Tibial nerve (tissue), 4 donors: ENCODE measurements around the gene BIN2. TPM values are rescaled to one million over a fixed set of nuclear protein-coding genes. Genes with fewer than 3 reads are reported as not detected.

Source experiments
- DNase-seq, 2 donors: peaks; one replicate each; pipeline ENCODE4 v3.0.0-alpha.2; 2019; ENCODE audit warnings: low spot score in 2 of 2
- H3K27ac ChIP-seq, 4 donors: fragments of 200-600 bp; sonication (generic) in 3 of 4; one replicate each; pipeline ENCODE4 v1.5.1; 2017 to 2019; ENCODE audit warnings: mild to moderate bottlenecking in 1 of 4
- H3K27me3 ChIP-seq, 2 donors: fragments of 200-600 bp; sonication (generic) in 1 of 2; one replicate each; pipeline versions ENCODE4 v1.5.1 to v1.6.0; 2017 to 2019
- H3K36me3 ChIP-seq, 3 donors: fragments of 200-600 bp; sonication (generic); one replicate each; pipeline ENCODE4 v1.5.1; 2018 to 2019
- H3K4me1 ChIP-seq, 4 donors: fragments of 200-600 bp; sonication (generic) in 3 of 4; one replicate each; pipeline ENCODE4 v1.5.1; 2017 to 2019
- H3K4me3 ChIP-seq, 4 donors: fragments of 200-600 bp; sonication (generic) in 3 of 4; one replicate each; pipeline ENCODE4 v1.5.1; 2017 to 2019; ENCODE audit warnings: mild to moderate bottlenecking in 1 of 4, moderate library complexity in 1 of 4
- H3K9me3 ChIP-seq, 4 donors: fragments of 200-600 bp; sonication (generic) in 3 of 4; one replicate each; pipeline ENCODE4 v1.5.1; 2017 to 2019
- EP300 ChIP-seq, 2 donors: sonication (generic); formaldehyde crosslinking; IDR thresholded peaks; one replicate each; pipeline ENCODE4 v1.6.1; 2017; ENCODE audit warnings: antibody characterized with exemption in 2 of 2, mild to moderate bottlenecking in 1 of 2
- POLR2A ChIP-seq, 2 donors: fragments of 450-650 bp; IDR thresholded peaks; one replicate each; pipeline ENCODE4 v1.6.1; 2017; ENCODE audit warnings: antibody characterized with exemption in 2 of 2, mild to moderate bottlenecking in 2 of 2, moderate library complexity in 2 of 2
- whole genome bisulfite sequencing, 2 donors: methylation state at CpG; one replicate each; pipeline ENCODE4 v1.1.5; 2018; 5-methylcytosine and 5-hydroxymethylcytosine counted together
- total RNA-seq, 4 donors: library from RNA; depleted of rRNA; stranded (reverse); fragments of >200 nt; gene quantifications; one replicate each; pipeline ENCODE4 v1.1.0, GENCODE V29; 2016
- TF ChIP-seq, protein P1 (sequence below), 5 experiments: fragments of 200-600 bp in 3 of 5; fragments of 450-650 bp in 2 of 5; sonication (generic) in 3 of 5; IDR thresholded peaks; one replicate each; pipeline ENCODE4 v1.5.1; 2016 to 2019; ENCODE audit warnings: antibody characterized with exemption in 5 of 5, mild to moderate bottlenecking in 3 of 5, moderate library complexity in 2 of 5

Gene BIN2
- total RNA-seq, 4 donors from 2014 or later = 2.8 to 11.1 (median 4.3) TPM

- H3K27ac ChIP-seq = no peak overlapping the region
- TF ChIP-seq POLR2A (IDR thresholded peaks at IDR 0.05) = no peak
- TF ChIP-seq, protein P1, sequence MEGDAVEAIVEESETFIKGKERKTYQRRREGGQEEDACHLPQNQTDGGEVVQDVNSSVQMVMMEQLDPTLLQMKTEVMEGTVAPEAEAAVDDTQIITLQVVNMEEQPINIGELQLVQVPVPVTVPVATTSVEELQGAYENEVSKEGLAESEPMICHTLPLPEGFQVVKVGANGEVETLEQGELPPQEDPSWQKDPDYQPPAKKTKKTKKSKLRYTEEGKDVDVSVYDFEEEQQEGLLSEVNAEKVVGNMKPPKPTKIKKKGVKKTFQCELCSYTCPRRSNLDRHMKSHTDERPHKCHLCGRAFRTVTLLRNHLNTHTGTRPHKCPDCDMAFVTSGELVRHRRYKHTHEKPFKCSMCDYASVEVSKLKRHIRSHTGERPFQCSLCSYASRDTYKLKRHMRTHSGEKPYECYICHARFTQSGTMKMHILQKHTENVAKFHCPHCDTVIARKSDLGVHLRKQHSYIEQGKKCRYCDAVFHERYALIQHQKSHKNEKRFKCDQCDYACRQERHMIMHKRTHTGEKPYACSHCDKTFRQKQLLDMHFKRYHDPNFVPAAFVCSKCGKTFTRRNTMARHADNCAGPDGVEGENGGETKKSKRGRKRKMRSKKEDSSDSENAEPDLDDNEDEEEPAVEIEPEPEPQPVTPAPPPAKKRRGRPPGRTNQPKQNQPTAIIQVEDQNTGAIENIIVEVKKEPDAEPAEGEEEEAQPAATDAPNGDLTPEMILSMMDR (IDR thresholded peaks at IDR 0.05) = no peak
- no peak for TF ChIP-seq EP300 (IDR thresholded peaks at IDR 0.05)
- 97% methylated on average over 8 of the region's 8 CpGs for WGBS, 2 donors
Observed at GRCh38 chr12:51358496-51358895, 34.5 kb upstream of the BIN2 start.

GRCh38 chr12:51357374-51358047, 33.5 kb upstream of the BIN2 start:
- no peaks in the 10 kb centered on the region for H3K4me1 ChIP-seq
- H3K27me3 ChIP-seq = no peaks in the 10 kb centered on the region
- TF ChIP-seq POLR2A (IDR thresholded peaks at IDR 0.05) = no peak
- TF ChIP-seq EP300 (IDR thresholded peaks at IDR 0.05) = no peak
- TF ChIP-seq, protein P1 (IDR thresholded peaks at IDR 0.05) = no peak
- WGBS, 2 donors = 80 to 92% methylated on average over 10 of the region's 10 CpGs
- no peaks in the 10 kb centered on the region for H3K36me3 ChIP-seq
- no peak for DNase-seq
- no peak overlapping the region for H3K27ac ChIP-seq
- H3K9me3 ChIP-seq = no peaks in the 10 kb centered on the region
- no peak overlapping the region for H3K4me3 ChIP-seq

More at GRCh38 chr12:51358496-51358895, 34.5 kb upstream of the BIN2 start:
- Histone ChIP-seq H3K9me3 (no peaks in the 10 kb centered on the region), H3K4me1 (no peaks in the 10 kb centered on the region), H3K27me3 (no peaks in the 10 kb centered on the region), H3K36me3 (no peaks in the 10 kb centered on the region), H3K4me3 (no peak overlapping the region)
- no peak for DNase-seq

GRCh38 chr12:51351913-51352532, 28.0 kb upstream of the BIN2 start:
- H3K4me1 ChIP-seq = no peaks in the 10 kb centered on the region
- no peaks in the 10 kb centered on the region for H3K9me3 ChIP-seq
- no peaks in the 10 kb centered on the region for H3K36me3 ChIP-seq
- no peaks in the 10 kb centered on the region for H3K27me3 ChIP-seq
- TF ChIP-seq, protein P1 (IDR thresholded peaks at IDR 0.05) = peak; percentile 30 to 59 (median 45)
- TF ChIP-seq POLR2A (IDR thresholded peaks at IDR 0.05) = no peak
- TF ChIP-seq EP300 (IDR thresholded peaks at IDR 0.05) = no peak
- WGBS, 2 donors = 36 to 45% methylated on average over 11 of the region's 11 CpGs
- peak in 1 of 2 donors; percentile 31 for DNase-seq
- H3K27ac ChIP-seq = no peak overlapping the region
- no peak overlapping the region for H3K4me3 ChIP-seq

DNA sequence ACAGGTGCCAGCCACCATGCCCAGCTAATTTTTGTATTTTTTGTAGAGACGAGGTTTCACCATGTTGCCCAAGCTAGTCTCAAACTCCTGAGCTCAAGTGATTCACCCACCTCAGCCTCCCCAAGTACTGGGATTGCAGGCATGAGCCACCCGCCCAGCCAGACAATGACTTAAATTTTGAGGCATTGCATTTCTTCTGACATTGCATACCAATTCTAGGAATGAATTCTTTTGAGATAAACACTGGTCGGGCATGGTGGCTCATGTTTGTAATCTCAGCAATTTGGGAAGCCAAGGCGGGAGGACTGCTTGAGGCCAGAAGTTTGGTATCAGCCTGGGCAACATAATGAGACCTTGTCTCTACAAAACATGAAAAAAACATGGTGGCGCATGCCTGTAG, 25.1 kb upstream of the BIN2 start:
- TF ChIP-seq, protein P1 (IDR thresholded peaks at IDR 0.05) = no peak
- TF ChIP-seq EP300 (IDR thresholded peaks at IDR 0.05) (no peak), POLR2A (IDR thresholded peaks at IDR 0.05) (no peak)
- DNase-seq = no peak
- Histone ChIP-seq H3K4me1 (no peaks in the 10 kb centered on the region), H3K27me3 (no peaks in the 10 kb centered on the region), H3K36me3 (no peaks in the 10 kb centered on the region), H3K9me3 (no peaks in the 10 kb centered on the region), H3K27ac (no peak overlapping the region), H3K4me3 (no peak overlapping the region)
- 80 to 86% methylated on average over 5 of the region's 5 CpGs for WGBS, 2 donors

- Histone ChIP-seq H3K36me3 (no peaks in the 10 kb centered on the region), H3K4me3 (no peak overlapping the region), H3K9me3 (no peaks in the 10 kb centered on the region), H3K27ac (no peak overlapping the region), H3K27me3 (no peaks in the 10 kb centered on the region), H3K4me1 (no peaks in the 10 kb centered on the region)
- WGBS, 2 donors = 87 to 89% methylated on average over 4 of the region's 4 CpGs
- TF ChIP-seq EP300 (IDR thresholded peaks at IDR 0.05) (no peak), POLR2A (IDR thresholded peaks at IDR 0.05) (no peak)
- TF ChIP-seq, protein P1 (IDR thresholded peaks at IDR 0.05) = no peak
- no peak for DNase-seq
Observed at GRCh38 chr12:51348116-51348515, 24.1 kb upstream of the BIN2 start.
